Measurements from ENCODE around the gene NFKBIZ. TPM values are rescaled to one million over a fixed set of nuclear protein-coding genes. Genes with fewer than 3 reads are reported as not detected.

The NFKBIZ gene
- total RNA-seq, 1 donor from 2014 or later = 8.9 TPM

- H3K27me3 Mint-ChIP-seq (ENCODE audit: unreplicated experiment) = peaks cover 3% of the 10 kb centered on the region
- peaks cover 7% of the 10 kb centered on the region for H3K9me3 Mint-ChIP-seq (ENCODE audit: unreplicated experiment)
- no peaks in the 10 kb centered on the region for H3K36me3 Mint-ChIP-seq (ENCODE audit: unreplicated experiment)
- H3K4me3 Mint-ChIP-seq (ENCODE audit: unreplicated experiment) = no peak overlapping the region
- H3K4me1 Mint-ChIP-seq (ENCODE audit: low read depth, unreplicated experiment) = peaks cover 7% of the 10 kb centered on the region
- DNase-seq = no peak
- H3K27ac Mint-ChIP-seq (ENCODE audit: unreplicated experiment) = no peak overlapping the region
- TF ChIP-seq, protein P1, sequence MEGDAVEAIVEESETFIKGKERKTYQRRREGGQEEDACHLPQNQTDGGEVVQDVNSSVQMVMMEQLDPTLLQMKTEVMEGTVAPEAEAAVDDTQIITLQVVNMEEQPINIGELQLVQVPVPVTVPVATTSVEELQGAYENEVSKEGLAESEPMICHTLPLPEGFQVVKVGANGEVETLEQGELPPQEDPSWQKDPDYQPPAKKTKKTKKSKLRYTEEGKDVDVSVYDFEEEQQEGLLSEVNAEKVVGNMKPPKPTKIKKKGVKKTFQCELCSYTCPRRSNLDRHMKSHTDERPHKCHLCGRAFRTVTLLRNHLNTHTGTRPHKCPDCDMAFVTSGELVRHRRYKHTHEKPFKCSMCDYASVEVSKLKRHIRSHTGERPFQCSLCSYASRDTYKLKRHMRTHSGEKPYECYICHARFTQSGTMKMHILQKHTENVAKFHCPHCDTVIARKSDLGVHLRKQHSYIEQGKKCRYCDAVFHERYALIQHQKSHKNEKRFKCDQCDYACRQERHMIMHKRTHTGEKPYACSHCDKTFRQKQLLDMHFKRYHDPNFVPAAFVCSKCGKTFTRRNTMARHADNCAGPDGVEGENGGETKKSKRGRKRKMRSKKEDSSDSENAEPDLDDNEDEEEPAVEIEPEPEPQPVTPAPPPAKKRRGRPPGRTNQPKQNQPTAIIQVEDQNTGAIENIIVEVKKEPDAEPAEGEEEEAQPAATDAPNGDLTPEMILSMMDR (IDR thresholded peaks at IDR 0.05; ENCODE audit: partially characterized antibody, unreplicated experiment) = no peak
These were observed 4.7 kb downstream of the NFKBIZ start for GRCh38 chr3:101853982-101854381.

GRCh38 chr3:101854608-101855304 is 5.4 kb downstream of the NFKBIZ start:
- no peaks in the 10 kb centered on the region for H3K36me3 Mint-ChIP-seq (ENCODE audit: unreplicated experiment)
- peaks cover 7% of the 10 kb centered on the region for H3K9me3 Mint-ChIP-seq (ENCODE audit: unreplicated experiment)
- no peak overlapping the region for H3K27ac Mint-ChIP-seq (ENCODE audit: unreplicated experiment)
- H3K4me3 Mint-ChIP-seq (ENCODE audit: unreplicated experiment) = no peak overlapping the region
- peaks cover 7% of the 10 kb centered on the region for H3K4me1 Mint-ChIP-seq (ENCODE audit: low read depth, unreplicated experiment)
- peaks cover 3% of the 10 kb centered on the region for H3K27me3 Mint-ChIP-seq (ENCODE audit: unreplicated experiment)
- TF ChIP-seq, protein P1 (IDR thresholded peaks at IDR 0.05; ENCODE audit: partially characterized antibody, unreplicated experiment) = no peak
- no peak for DNase-seq

- no peak overlapping the region for H3K4me3 Mint-ChIP-seq (ENCODE audit: unreplicated experiment)
- H3K9me3 Mint-ChIP-seq (ENCODE audit: unreplicated experiment) = no peaks in the 10 kb centered on the region
- no peaks in the 10 kb centered on the region for H3K36me3 Mint-ChIP-seq (ENCODE audit: unreplicated experiment)
- TF ChIP-seq, protein P1 (IDR thresholded peaks at IDR 0.05; ENCODE audit: partially characterized antibody, unreplicated experiment) = no peak
- no peak for DNase-seq
- H3K27ac Mint-ChIP-seq (ENCODE audit: unreplicated experiment) = no peak overlapping the region
- H3K4me1 Mint-ChIP-seq (ENCODE audit: low read depth, unreplicated experiment) = no peaks in the 10 kb centered on the region
- H3K27me3 Mint-ChIP-seq (ENCODE audit: unreplicated experiment) = no peaks in the 10 kb centered on the region
These were observed 8.0 kb downstream of the NFKBIZ start for GRCh38 chr3:101857301-101857741.

DNA sequence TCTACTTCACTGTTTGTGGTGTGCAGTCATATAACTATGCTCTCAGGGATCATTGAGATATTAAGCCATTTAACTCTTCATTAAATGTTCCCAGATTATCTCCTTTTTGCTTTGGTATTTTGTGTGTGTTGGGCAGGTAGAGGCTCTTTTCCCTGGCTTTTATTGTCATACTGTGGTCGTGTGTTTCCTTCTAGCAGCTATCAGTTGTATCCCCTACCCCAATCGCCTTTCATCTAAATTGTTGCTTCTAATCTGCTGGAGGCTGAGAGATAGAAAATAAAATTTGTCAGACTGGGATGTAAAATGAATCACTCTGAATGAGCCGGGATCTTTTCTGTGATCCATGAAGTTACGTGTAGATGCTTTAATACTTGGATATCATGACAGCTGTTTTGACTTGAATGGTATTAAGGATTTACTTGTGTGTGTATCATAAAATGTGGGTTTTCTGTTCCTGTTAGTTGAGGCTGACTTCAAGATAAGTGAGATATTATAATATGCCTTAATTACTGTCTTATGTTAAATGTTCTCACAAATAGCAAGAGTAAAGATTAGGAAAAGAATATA is 9.2 kb downstream of the NFKBIZ start:
- Mint-ChIP-seq H3K27me3 (ENCODE audit: unreplicated experiment) (no peaks in the 10 kb centered on the region), H3K36me3 (ENCODE audit: unreplicated experiment) (no peaks in the 10 kb centered on the region), H3K4me3 (ENCODE audit: unreplicated experiment) (no peak overlapping the region), H3K4me1 (ENCODE audit: low read depth, unreplicated experiment) (no peaks in the 10 kb centered on the region), H3K9me3 (ENCODE audit: unreplicated experiment) (no peaks in the 10 kb centered on the region), H3K27ac (ENCODE audit: unreplicated experiment) (no peak overlapping the region)
- DNase-seq = no peak
- TF ChIP-seq, protein P1 (IDR thresholded peaks at IDR 0.05; ENCODE audit: partially characterized antibody, unreplicated experiment) = no peak

DNA sequence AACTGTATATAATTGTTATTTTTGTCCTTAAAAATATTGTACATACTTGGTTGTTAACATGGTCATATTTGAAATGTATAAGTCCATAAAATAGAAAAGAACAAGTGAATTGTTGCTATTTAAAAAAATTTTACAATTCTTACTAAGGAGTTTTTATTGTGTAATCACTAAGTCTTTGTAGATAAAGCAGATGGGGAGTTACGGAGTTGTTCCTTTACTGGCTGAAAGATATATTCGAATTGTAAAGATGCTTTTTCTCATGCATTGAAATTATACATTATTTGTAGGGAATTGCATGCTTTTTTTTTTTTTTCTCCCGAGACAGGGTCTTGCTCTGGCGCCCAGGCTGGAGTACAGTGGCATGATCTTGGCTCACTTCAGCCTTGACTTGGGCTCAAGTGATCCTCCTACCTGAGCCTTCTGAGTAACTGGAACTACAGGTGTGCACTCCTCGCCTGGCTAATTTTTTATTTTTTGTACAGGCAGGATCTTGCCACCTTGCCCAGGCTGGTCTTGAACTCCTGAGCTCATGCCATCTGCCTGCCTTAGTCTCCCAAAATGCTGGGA is 10.7 kb downstream of the NFKBIZ start:
- Mint-ChIP-seq H3K4me3 (ENCODE audit: unreplicated experiment) (no peak overlapping the region), H3K36me3 (ENCODE audit: unreplicated experiment) (no peaks in the 10 kb centered on the region), H3K27ac (ENCODE audit: unreplicated experiment) (no peak overlapping the region), H3K27me3 (ENCODE audit: unreplicated experiment) (no peaks in the 10 kb centered on the region), H3K9me3 (ENCODE audit: unreplicated experiment) (no peaks in the 10 kb centered on the region), H3K4me1 (ENCODE audit: low read depth, unreplicated experiment) (no peaks in the 10 kb centered on the region)
- TF ChIP-seq, protein P1 (IDR thresholded peaks at IDR 0.05; ENCODE audit: partially characterized antibody, unreplicated experiment) = no peak
- no peak for DNase-seq

All from glutamatergic neuron (in vitro differentiated cells).